Frontal cortex (tissue), 4 donors: Measurements from ENCODE around the gene PIP4K2A. TPM values are rescaled to one million over a fixed set of nuclear protein-coding genes. Genes with fewer than 3 reads are reported as not detected.
"Not testable (repeated sequence)": the region's sequence is repeated elsewhere in the genome, so short reads cannot be mapped to it uniquely, and the experiment has no call there.

ENCODE experiments used
- DNase-seq, 2 donors: peaks; one replicate each; pipeline ENCODE4 v3.0.0; 2012; ENCODE audit warnings: low spot score in 2 of 2
- FAIRE-seq: peaks from 2 replicates; lab custom pipeline; 2012; peaks lifted over from hg19 to GRCh38; lab: Jason Lieb, UNC
- total RNA-seq: library from RNA; depleted of rRNA; stranded (reverse); fragments of >200 nt; gene quantifications from one replicate; pipeline ENCODE4 v1.2.3, GENCODE V29; 2014
- donor health status: control.
- donor health status: control.
- donor health status: control.

Gene PIP4K2A
- total RNA-seq, 1 donor from 2014 or later: 56.7 TPM

- FAIRE-seq (no peak), DNase-seq (no peak)
Measured at GRCh38 chr10:22698941-22699440, 15.4 kb downstream of the PIP4K2A start.

- no peak for FAIRE-seq
- DNase-seq: no peak
Measured at GRCh38 chr10:22697800-22698199, 16.6 kb downstream of the PIP4K2A start.

DNA sequence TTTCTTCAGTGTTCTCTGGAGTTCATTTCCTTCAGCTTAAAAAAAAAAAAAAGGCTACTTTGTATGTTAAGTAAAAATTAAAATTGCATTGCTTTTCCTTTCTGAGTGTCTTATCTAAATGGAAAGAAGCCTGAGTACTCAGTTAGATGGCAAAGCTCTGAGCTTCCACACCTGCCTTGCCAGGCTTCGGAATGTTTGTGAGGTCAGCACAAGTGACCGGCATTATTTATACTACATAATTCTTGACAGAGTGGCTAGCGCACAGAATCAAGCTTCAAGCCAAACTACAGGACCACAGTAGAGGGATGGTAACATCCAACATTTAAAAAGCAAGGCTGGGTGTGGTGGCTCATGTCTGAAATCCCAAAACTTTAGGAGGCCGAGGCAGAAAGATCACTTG is 17.3 kb downstream of the PIP4K2A start:
- FAIRE-seq (no peak), DNase-seq (no peak)

DNA sequence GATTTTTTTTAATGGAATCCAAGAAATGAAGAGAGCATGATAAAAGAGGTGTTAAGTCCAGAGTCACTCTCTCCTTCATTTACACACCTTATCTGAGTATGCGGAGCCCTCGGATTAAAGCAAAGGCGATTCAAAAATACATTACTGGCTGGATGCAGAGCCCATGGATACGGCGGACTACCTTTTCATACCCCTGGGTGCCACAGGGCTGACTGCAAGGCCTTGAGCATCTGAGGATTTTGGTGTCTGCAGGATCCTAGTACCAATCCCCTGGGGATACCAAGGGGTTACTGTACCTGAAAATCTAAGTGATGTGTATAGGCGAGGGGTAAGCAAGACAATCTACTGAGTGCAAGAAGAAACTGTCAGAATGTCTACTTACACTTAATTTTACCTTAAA is 20.5 kb downstream of the PIP4K2A start:
- DNase-seq (no peak), FAIRE-seq (no peak)

DNA sequence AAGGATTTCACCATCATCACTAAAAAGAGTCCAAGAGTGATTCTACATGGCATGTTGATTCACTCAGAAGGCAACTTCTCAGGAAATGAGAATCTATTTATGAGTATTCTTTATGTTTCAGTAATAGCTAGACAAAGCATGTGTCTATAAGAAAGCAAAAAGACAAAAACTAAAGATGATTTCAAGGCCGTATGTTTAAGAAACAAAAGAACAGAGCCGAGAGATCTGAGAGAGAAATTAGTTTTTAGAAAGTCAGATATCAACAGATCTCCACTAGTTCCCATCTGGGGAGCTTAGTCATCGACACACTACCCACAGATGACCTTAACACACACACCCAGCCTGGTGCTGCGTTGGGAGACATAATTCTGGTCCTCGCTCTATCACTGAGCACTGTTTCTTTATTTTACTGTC is 21.0 kb downstream of the PIP4K2A start:
- DNase-seq (no peak), FAIRE-seq (no peak)

DNA sequence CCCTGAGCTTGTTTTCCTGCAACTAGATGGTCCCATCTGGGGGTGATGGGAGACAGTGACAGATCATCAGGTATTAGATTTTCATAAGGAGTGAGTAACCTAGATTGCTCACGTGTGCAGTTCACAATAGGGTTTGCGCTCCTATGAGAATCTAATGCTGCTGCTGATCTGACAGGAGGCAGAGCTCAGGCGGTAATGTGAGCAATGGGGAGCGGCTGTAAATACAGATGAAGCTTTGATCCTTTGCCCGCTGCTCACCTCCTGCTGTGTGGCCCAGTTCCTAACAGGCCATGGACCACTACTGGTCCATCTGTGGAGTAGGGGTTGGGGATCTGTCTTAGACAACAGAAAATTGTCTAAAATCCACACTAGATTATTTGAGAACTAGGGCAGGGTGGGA is 22.3 kb downstream of the PIP4K2A start:
- not testable (repeated sequence) for FAIRE-seq, DNase-seq

- DNase-seq (no peak), FAIRE-seq (no peak)
Measured at GRCh38 chr10:22690614-22691431, 23.6 kb downstream of the PIP4K2A start.

GRCh38 chr10:22690158-22690557 is 24.2 kb downstream of the PIP4K2A start:
- FAIRE-seq (no peak), DNase-seq (no peak)

- DNase-seq: no peak
- no peak for FAIRE-seq
Measured at GRCh38 chr10:22686347-22686746, 28.0 kb downstream of the PIP4K2A start.

DNA sequence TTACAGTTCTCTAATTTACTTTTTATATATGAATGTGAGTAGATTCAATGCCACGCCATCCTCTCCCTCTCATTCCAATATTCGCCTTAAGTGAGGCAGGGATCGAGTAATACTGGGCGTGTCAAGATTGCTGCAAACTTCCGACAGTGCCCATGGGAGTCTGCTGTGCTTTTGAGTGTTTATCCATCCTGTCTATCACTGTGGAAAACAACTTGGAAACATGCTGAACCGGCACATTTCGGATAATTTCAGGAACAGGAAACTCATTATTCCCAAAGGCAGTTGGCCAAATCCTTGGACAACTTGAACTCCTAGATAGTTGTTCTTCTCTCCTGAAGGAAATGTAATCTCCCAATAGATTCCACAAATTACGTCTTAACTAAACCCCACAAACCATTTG is 28.5 kb downstream of the PIP4K2A start:
- FAIRE-seq: no peak
- DNase-seq: no peak

DNA sequence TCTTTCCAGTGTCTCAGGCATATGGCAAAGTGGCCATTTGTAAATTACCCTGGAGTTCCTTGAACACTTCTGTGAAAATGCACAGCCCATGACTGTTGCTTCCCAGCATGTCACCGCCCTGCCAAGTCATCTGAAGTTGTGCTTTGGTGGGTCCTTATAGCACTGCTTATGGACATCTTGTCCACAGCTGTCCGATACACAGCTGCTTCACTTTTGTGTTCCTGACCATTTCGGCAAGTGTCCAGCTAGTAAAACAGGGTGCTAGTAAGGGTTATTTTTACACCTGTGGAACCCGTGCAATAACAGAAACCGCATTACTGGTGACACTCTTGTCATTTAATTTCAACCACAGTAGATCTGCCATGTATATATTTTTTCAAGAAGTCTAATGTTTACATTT is 29.7 kb downstream of the PIP4K2A start:
- DNase-seq (no peak), FAIRE-seq (no peak)

DNA sequence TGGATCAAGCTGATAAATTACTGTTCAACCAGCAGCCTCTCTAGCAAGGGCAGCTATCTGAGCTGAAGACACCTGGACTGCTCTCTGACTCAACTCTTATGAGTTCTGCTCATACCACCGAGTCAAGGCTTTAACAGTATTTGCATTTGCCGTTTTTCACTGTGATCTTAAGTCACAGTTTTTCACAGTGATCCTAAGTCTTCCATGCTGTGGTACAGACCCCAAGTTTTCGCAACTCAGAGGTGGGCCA is 31.3 kb downstream of the PIP4K2A start:
- FAIRE-seq (no peak), DNase-seq (no peak)

DNA sequence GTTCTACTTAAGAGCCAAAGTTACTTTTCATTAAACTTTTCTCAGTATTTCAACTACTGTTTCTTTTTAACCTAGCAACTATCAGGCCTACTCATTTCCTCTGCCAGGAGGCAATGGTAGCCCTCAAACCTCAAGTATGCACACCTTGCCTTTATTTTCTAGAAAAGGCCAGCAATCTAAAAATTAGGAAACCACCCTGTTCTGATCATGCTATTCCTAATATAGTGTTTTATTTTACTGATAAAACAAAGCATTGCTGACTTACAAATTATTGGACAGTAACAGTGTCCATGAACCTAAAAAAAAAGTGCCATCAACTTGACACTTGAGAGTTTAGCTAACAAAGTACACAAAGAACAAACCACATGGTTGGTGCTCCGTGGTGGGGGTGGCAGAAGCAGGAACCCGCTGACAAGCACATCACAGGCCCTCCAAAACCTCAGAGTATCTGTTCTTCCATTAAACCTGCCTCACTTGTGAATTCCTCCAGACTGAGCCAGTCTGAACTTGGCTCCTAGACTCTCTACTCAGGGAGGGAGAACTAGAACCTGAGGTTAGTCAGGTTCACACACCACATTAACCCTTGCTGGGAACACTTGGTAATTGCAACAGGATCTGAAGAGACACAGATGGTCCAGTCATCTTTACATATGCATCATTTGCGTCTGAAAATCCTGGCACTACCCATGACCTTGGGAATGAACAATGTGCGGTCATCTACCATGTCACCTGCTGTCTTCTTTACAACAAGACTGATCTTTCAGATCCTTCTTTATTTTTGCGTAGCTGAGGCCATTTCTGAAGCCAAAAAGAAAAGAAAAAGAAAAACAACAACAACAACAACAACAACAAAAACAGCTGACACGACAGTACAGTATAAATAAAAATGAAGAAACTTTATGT is 31.9 kb downstream of the PIP4K2A start:
- DNase-seq (no peak), FAIRE-seq (no peak)

GRCh38 chr10:22681783-22682183 is 32.6 kb downstream of the PIP4K2A start:
- DNase-seq: no peak
- FAIRE-seq: no peak

GRCh38 chr10:22681301-22681700 is 33.1 kb downstream of the PIP4K2A start:
- DNase-seq: no peak
- no peak for FAIRE-seq

GRCh38 chr10:22679608-22680007 is 34.8 kb downstream of the PIP4K2A start:
- no peak for FAIRE-seq
- no peak for DNase-seq

- DNase-seq (no peak), FAIRE-seq (no peak)
Measured at GRCh38 chr10:22677333-22677732, 37.0 kb downstream of the PIP4K2A start.

- FAIRE-seq (no peak), DNase-seq (no peak)
Measured at GRCh38 chr10:22676435-22676834, 37.9 kb downstream of the PIP4K2A start.

GRCh38 chr10:22674573-22674930 is 39.8 kb downstream of the PIP4K2A start:
- DNase-seq (no peak), FAIRE-seq (no peak)

DNA sequence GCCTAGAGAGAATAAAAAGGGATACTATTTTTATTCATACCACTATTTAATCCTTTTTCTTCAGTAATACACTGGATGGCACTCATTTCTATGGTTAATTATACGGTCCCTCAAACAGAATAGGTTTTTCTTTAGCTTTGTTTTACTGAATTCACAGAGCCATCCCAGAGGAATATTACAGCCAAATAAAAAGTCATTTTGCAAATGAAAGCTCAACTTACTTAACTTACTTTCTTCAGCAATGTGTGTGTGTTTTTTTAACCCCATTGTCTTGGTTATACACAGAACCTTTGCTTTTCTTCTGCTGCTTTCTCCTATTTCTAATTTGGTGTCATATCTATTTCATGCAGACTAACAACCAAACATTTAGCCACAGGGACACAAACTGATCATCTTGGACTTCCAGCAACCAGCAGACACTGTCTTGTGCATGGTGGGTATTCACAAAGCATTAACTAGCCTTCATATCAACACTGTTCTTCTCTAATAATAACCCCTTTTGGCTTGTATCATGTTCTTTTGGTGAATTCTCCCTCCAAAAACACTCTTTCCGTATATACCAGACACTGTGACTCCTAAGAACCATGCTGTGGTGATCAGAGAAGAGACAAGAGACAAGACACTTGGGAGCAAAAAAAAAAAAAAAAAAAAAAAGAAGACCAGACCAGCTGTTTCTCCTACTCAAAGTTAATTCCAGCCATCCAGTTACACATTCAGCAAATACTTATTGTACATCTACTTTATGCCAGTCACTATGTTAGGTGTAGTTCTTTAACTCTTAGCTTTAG is 40.4 kb downstream of the PIP4K2A start:
- FAIRE-seq (no peak), DNase-seq (no peak)

- FAIRE-seq (no peak), DNase-seq (no peak)
Measured at GRCh38 chr10:22673091-22673392, 41.3 kb downstream of the PIP4K2A start.
